ENCODE results near the gene FAM43A. TPM values are rescaled to one million over a fixed set of nuclear protein-coding genes. Genes with fewer than 3 reads are reported as not detected.
A peak's percentile ranks its signal among the peaks of the same experiment; 100 is the strongest.

The FAM43A gene
- total RNA-seq, 1 donor from 2014 or later = 7.6 TPM

- Histone ChIP-seq H3K79me2 (ENCODE audit: insufficient read depth, low read length) (peaks cover 34% of the 10 kb centered on the region), H2AFZ (ENCODE audit: low read depth, low read length) (peak overlapping the region; percentile 70), H3K4me2 (ENCODE audit: low read length) (peak overlapping the region; percentile 97), H4K20me1 (ENCODE audit: insufficient read depth, low read length) (peaks cover 41% of the 10 kb centered on the region), H3K9ac (ENCODE audit: low read length) (peak overlapping the region; percentile 83), H3K4me3 (ENCODE audit: insufficient read depth, low read depth, low read length) (peak overlapping the region; percentile 82), H3K27me3 (ENCODE audit: insufficient read depth, low read length) (no peaks in the 10 kb centered on the region), H3K27ac (ENCODE audit: low read depth, low read length) (no peak overlapping the region), H3K4me1 (ENCODE audit: insufficient read depth, low read length) (peaks cover 50% of the 10 kb centered on the region), H3K9me3 (ENCODE audit: insufficient read depth, low read depth, low read length) (no peaks in the 10 kb centered on the region), H3K36me3 (ENCODE audit: insufficient read depth, low read length) (no peaks in the 10 kb centered on the region)
- peaks cover 9% of the 10 kb centered on the region for H3K27me3 Mint-ChIP-seq (ENCODE audit: low read depth, unreplicated experiment)
- no peak overlapping the region for H3K27ac Mint-ChIP-seq (ENCODE audit: unreplicated experiment)
- FAIRE-seq (no peak), DNase-seq (ENCODE audit: low read depth) (peak; percentile 47)
- TF ChIP-seq CTCF (IDR thresholded peaks at IDR 0.05; ENCODE audit: insufficient read depth, low read depth, low read length) (peak; percentile 2), EZH2 (IDR thresholded peaks at IDR 0.05; ENCODE audit: insufficient read depth, low read length) (no peak)
- peaks cover 32% of the 10 kb centered on the region for H3K4me1 Mint-ChIP-seq (ENCODE audit: low read depth, unreplicated experiment)
- no peaks in the 10 kb centered on the region for H3K36me3 Mint-ChIP-seq (ENCODE audit: low read depth, unreplicated experiment)
- H3K9me3 Mint-ChIP-seq (ENCODE audit: unreplicated experiment) = no peaks in the 10 kb centered on the region
- peak overlapping the region; percentile 83 for H3K4me3 Mint-ChIP-seq (ENCODE audit: unreplicated experiment)
Measured at GRCh38 chr3:194687638-194688199, 2.0 kb downstream of the FAM43A start.

- Mint-ChIP-seq H3K9me3 (ENCODE audit: unreplicated experiment) (no peaks in the 10 kb centered on the region), H3K27ac (ENCODE audit: unreplicated experiment) (no peak overlapping the region), H3K4me1 (ENCODE audit: low read depth, unreplicated experiment) (peaks cover 27% of the 10 kb centered on the region), H3K27me3 (ENCODE audit: low read depth, unreplicated experiment) (peaks cover 12% of the 10 kb centered on the region), H3K36me3 (ENCODE audit: low read depth, unreplicated experiment) (no peaks in the 10 kb centered on the region), H3K4me3 (ENCODE audit: unreplicated experiment) (peak overlapping the region; percentile 58)
- Histone ChIP-seq H4K20me1 (ENCODE audit: insufficient read depth, low read length) (peaks cover 41% of the 10 kb centered on the region), H3K27ac (ENCODE audit: low read depth, low read length) (no peak overlapping the region), H3K4me3 (ENCODE audit: insufficient read depth, low read depth, low read length) (peak overlapping the region; percentile 82), H3K9ac (ENCODE audit: low read length) (peak overlapping the region; percentile 83), H3K36me3 (ENCODE audit: insufficient read depth, low read length) (no peaks in the 10 kb centered on the region), H3K9me3 (ENCODE audit: insufficient read depth, low read depth, low read length) (no peaks in the 10 kb centered on the region), H3K4me2 (ENCODE audit: low read length) (peak overlapping the region; percentile 97), H2AFZ (ENCODE audit: low read depth, low read length) (peak overlapping the region; percentile 70), H3K79me2 (ENCODE audit: insufficient read depth, low read length) (peaks cover 34% of the 10 kb centered on the region), H3K27me3 (ENCODE audit: insufficient read depth, low read length) (no peaks in the 10 kb centered on the region), H3K4me1 (ENCODE audit: insufficient read depth, low read length) (peaks cover 44% of the 10 kb centered on the region)
- FAIRE-seq (no peak), DNase-seq (ENCODE audit: low read depth) (no peak)
- TF ChIP-seq EZH2 (IDR thresholded peaks at IDR 0.05; ENCODE audit: insufficient read depth, low read length) (no peak), CTCF (IDR thresholded peaks at IDR 0.05; ENCODE audit: insufficient read depth, low read depth, low read length) (no peak)
Measured at GRCh38 chr3:194688200-194688740, 2.6 kb downstream of the FAM43A start.

- H3K36me3 ChIP-seq (ENCODE audit: insufficient read depth, low read length) = no peaks in the 10 kb centered on the region
- no peaks in the 10 kb centered on the region for H3K9me3 Mint-ChIP-seq (ENCODE audit: unreplicated experiment)
- peaks cover 41% of the 10 kb centered on the region for H4K20me1 ChIP-seq (ENCODE audit: insufficient read depth, low read length)
- no peaks in the 10 kb centered on the region for H3K9me3 ChIP-seq (ENCODE audit: insufficient read depth, low read depth, low read length)
- no peak for FAIRE-seq
- no peaks in the 10 kb centered on the region for H3K27me3 ChIP-seq (ENCODE audit: insufficient read depth, low read length)
- peak overlapping the region; percentile 82 for H3K4me3 ChIP-seq (ENCODE audit: insufficient read depth, low read depth, low read length)
- no peaks in the 10 kb centered on the region for H3K36me3 Mint-ChIP-seq (ENCODE audit: low read depth, unreplicated experiment)
- no peak overlapping the region for H3K27ac ChIP-seq (ENCODE audit: low read depth, low read length)
- TF ChIP-seq EZH2 (IDR thresholded peaks at IDR 0.05; ENCODE audit: insufficient read depth, low read length) (no peak), CTCF (IDR thresholded peaks at IDR 0.05; ENCODE audit: insufficient read depth, low read depth, low read length) (no peak)
- no peak for DNase-seq (ENCODE audit: low read depth)
- no peak overlapping the region for H2AFZ ChIP-seq (ENCODE audit: low read depth, low read length)
- H3K4me3 Mint-ChIP-seq (ENCODE audit: unreplicated experiment) = peak overlapping the region; percentile 58
- H3K4me2 ChIP-seq (ENCODE audit: low read length) = peak overlapping the region; percentile 97
- no peak overlapping the region for H3K27ac Mint-ChIP-seq (ENCODE audit: unreplicated experiment)
- H3K9ac ChIP-seq (ENCODE audit: low read length) = peak overlapping the region; percentile 83
- peaks cover 14% of the 10 kb centered on the region for H3K27me3 Mint-ChIP-seq (ENCODE audit: low read depth, unreplicated experiment)
- peaks cover 23% of the 10 kb centered on the region for H3K4me1 Mint-ChIP-seq (ENCODE audit: low read depth, unreplicated experiment)
- H3K4me1 ChIP-seq (ENCODE audit: insufficient read depth, low read length) = peaks cover 42% of the 10 kb centered on the region
- H3K79me2 ChIP-seq (ENCODE audit: insufficient read depth, low read length) = peaks cover 34% of the 10 kb centered on the region
Measured at GRCh38 chr3:194688946-194689345, 3.3 kb downstream of the FAM43A start.

Data from astrocyte (in vitro differentiated cells and primary cell).